ENCODE measurements around the gene MYL10. TPM values are rescaled to one million over a fixed set of nuclear protein-coding genes. Genes with fewer than 3 reads are reported as not detected.

MYL10 gene
- total and polyA plus RNA-seq, 2 of the 8 experiments (the other 6 are each of a cell fraction or from before 2014, with no cell fraction given): 0.18 TPM; not detected in 1

- H4K20me1 ChIP-seq (replicated peaks in 1 of 2; ENCODE audit: control insufficient read depth in 1 of 2, insufficient read depth in 2 of 2, low read length in 2 of 2): peaks cover 0 to 5% of the 10 kb centered on the region in 2 experiments
- H2AK5ac ChIP-seq (ENCODE audit: low read depth, low read length): no peak overlapping the region
- 100% methylated on average over 1 of the region's 1 CpG; no CpG with 5 or more reads in 1 of the 2 experiments for WGBS, 2 experiments (ENCODE audit: extremely low coverage in 1 of 2, insufficient coverage in 1 of 2, insufficient read length in 1 of 2, insufficient replicate concordance in 2 of 2, low coverage in 1 of 2, low lambda C conversion rate in 2 of 2, missing lambda C conversion rate in 1 of 2)
- H3K23me2 ChIP-seq (ENCODE audit: low read depth, low read length): peaks cover 4% of the 10 kb centered on the region; the same call in 1 of the 2 replicates
- no peak overlapping the region for H3K4me3 ChIP-seq (ENCODE audit: extremely low read depth in 1 of 4, insufficient read depth in 2 of 4, low read depth in 3 of 4, low read length in 4 of 4)
- no peak overlapping the region for H3K18ac ChIP-seq (ENCODE audit: extremely low read depth, low read length)
- no peak overlapping the region for H2BK15ac ChIP-seq (ENCODE audit: low read length)
- no peak overlapping the region for H3K56ac ChIP-seq (replicated peaks; ENCODE audit: insufficient read length, low read depth, low read length)
- H3K9me3 ChIP-seq (ENCODE audit: insufficient read depth in 2 of 2, low read depth in 1 of 2, low read length in 1 of 2): no peaks in the 10 kb centered on the region
- H3K14ac ChIP-seq (ENCODE audit: insufficient read length): no peak overlapping the region
- H3K79me2 ChIP-seq (ENCODE audit: control insufficient read depth in 1 of 2, insufficient read depth in 2 of 2, low read length in 2 of 2): no peaks in the 10 kb centered on the region
- DNase-seq (ENCODE audit: low read depth in 1 of 2, low spot score in 2 of 2) (no peak), FAIRE-seq (no peak)
- POLR2A ChIA-PET (ENCODE audit: partially characterized antibody): interaction anchor here (1.0 to 1.9 kb wide), 2 partner anchors 10 to 22 kb away, joined by 3 to 7 read pairs; no protein-coding TSS in a partner anchor
- H3K23ac ChIP-seq (ENCODE audit: insufficient read length): no peak overlapping the region
- no peak overlapping the region for H2BK5ac ChIP-seq (ENCODE audit: low read depth, low read length)
- no peak overlapping the region for H3K27ac ChIP-seq (ENCODE audit: low read depth, low read length)
- H3K4ac ChIP-seq (replicated peaks; ENCODE audit: insufficient read length, low read depth, low read length): no peak overlapping the region
- no peak overlapping the region for H2BK120ac ChIP-seq (replicated peaks; ENCODE audit: low read depth, low read length)
- CTCF ChIA-PET (ENCODE audit: partially characterized antibody): interaction anchor here (0.6 to 2.5 kb wide), 4 partner anchors 10 to 681 kb away, joined by 3 to 12 read pairs (median 4); no protein-coding TSS in a partner anchor
- no peak overlapping the region for H4K91ac ChIP-seq (replicated peaks; ENCODE audit: insufficient read length, low read length)
- no peak overlapping the region for H2BK12ac ChIP-seq (ENCODE audit: low read depth, low read length)
- no peak overlapping the region for H3K4me2 ChIP-seq (ENCODE audit: insufficient read depth in 1 of 2, low read depth in 2 of 2, low read length in 2 of 2)
- no peak overlapping the region for H4K5ac ChIP-seq (ENCODE audit: insufficient read length, low read depth, low read length)
- peaks cover 0 to 6% (median under 1%) of the 10 kb centered on the region in 4 experiments; a peak in 3 of 7 replicates for H3K4me1 ChIP-seq (replicated peaks in 1 of 4; ENCODE audit: control insufficient read depth in 3 of 4, insufficient read depth in 4 of 4, low read length in 3 of 4)
- no peak for TF ChIP-seq MAFK (IDR thresholded peaks at IDR 0.05; ENCODE audit: low read depth, low read length)
- no peak for TF ChIP-seq ATF3 (IDR thresholded peaks at IDR 0.05; ENCODE audit: insufficient read depth, low read depth, low read length)
- TF ChIP-seq TCF12 (IDR thresholded peaks at IDR 0.05; ENCODE audit: low read depth, low read length): no peak
- TF ChIP-seq FOSL1 (IDR thresholded peaks at IDR 0.05; ENCODE audit: insufficient read depth, low read depth, low read length): no peak
- TF ChIP-seq CBX5 (IDR thresholded peaks at IDR 0.05; ENCODE audit: low read depth, low read length): no peak
- TF ChIP-seq CTBP2 (IDR thresholded peaks at IDR 0.05; ENCODE audit: borderline replicate concordance, insufficient read depth, insufficient read length, low read length): no peak
- no peak for TF ChIP-seq KDM1A (IDR thresholded peaks at IDR 0.05; ENCODE audit: borderline replicate concordance, low read length)
- no peak for TF ChIP-seq POU5F1 (IDR thresholded peaks at IDR 0.05; ENCODE audit: low read depth, low read length)
- TF ChIP-seq SRF (IDR thresholded peaks at IDR 0.05; ENCODE audit: low read depth, low read length): no peak
- no peak for TF ChIP-seq ASH2L (IDR thresholded peaks at IDR 0.05; ENCODE audit: low read length)
- no peak for TF ChIP-seq CBX8 (IDR thresholded peaks at IDR 0.05; ENCODE audit: borderline replicate concordance, low read depth, low read length)
- TF ChIP-seq CEBPB (IDR thresholded peaks at IDR 0.05; ENCODE audit: low read depth, low read length): no peak
- no peak for TF ChIP-seq SIN3A (conservative IDR thresholded peaks at IDR 0.05 in 1 of 2, IDR thresholded peaks at IDR 0.05 in 1 of 2; ENCODE audit: low read depth in 1 of 2, low read length in 2 of 2)
- no peak overlapping the region for H4K8ac ChIP-seq (ENCODE audit: extremely low read depth, insufficient read depth, low read length)
- H3K36me3 ChIP-seq (ENCODE audit: control insufficient read depth in 2 of 4, insufficient read depth in 4 of 4, low read length in 3 of 4): no peaks in the 10 kb centered on the region
- no peaks in the 10 kb centered on the region for H3K79me1 ChIP-seq (ENCODE audit: low read depth, low read length)
- no peak overlapping the region for H2AFZ ChIP-seq (ENCODE audit: low read length)
- no peak overlapping the region for H2BK20ac ChIP-seq (ENCODE audit: low read length)
- no peak overlapping the region for H3K9ac ChIP-seq (replicated peaks in 1 of 4; ENCODE audit: extremely low read depth in 1 of 4, low read depth in 3 of 4, low read length in 3 of 4)
- H3K27me3 ChIP-seq (replicated peaks in 1 of 4; ENCODE audit: control insufficient read depth in 3 of 4, extremely low read depth in 1 of 4, insufficient read depth in 3 of 4, low read length in 3 of 4): no peaks in the 10 kb centered on the region
These were observed 32.2 kb downstream of the MYL10 start for GRCh38 chr7:101596898-101597297.
